Rectal smooth muscle tissue (tissue), 1 donor: ENCODE data around the gene XXYLT1.

ENCODE experiments used
- H3K27ac ChIP-seq: one replicate; pipeline ENCODE4 v1.7.0; 2013; ENCODE audit warnings: low read depth, low read length, inconsistent platforms
- H3K27me3 ChIP-seq: one replicate; pipeline ENCODE4 v1.7.0; 2013; ENCODE audit warnings: low read length; ENCODE audit not compliant: control insufficient read depth, insufficient read depth
- H3K36me3 ChIP-seq: one replicate; pipeline ENCODE4 v1.7.0; 2013; ENCODE audit warnings: low read length; ENCODE audit not compliant: control insufficient read depth, insufficient read depth
- H3K4me1 ChIP-seq: one replicate; pipeline ENCODE4 v1.7.0; 2013; ENCODE audit warnings: low read length; ENCODE audit not compliant: control insufficient read depth, insufficient read depth
- H3K4me3 ChIP-seq: one replicate; pipeline ENCODE4 v1.7.0; 2013; ENCODE audit warnings: low read length
- H3K9ac ChIP-seq: one replicate; pipeline ENCODE4 v1.7.0; 2013; ENCODE audit warnings: low read length

The XXYLT1 gene

GRCh38 chr3:195133462-195133861, 137.5 kb downstream of the XXYLT1 start:
- Histone ChIP-seq H3K27ac (peak overlapping the region; percentile 85), H3K9ac (no peak overlapping the region)

GRCh38 chr3:195133013-195133412, 137.9 kb downstream of the XXYLT1 start:
- no peaks in the 10 kb centered on the region for H3K27me3 ChIP-seq
- H3K27ac ChIP-seq = peak overlapping the region; percentile 85
- no peak overlapping the region for H3K9ac ChIP-seq
- H3K36me3 ChIP-seq = no peaks in the 10 kb centered on the region
- H3K4me3 ChIP-seq = no peak overlapping the region
- H3K4me1 ChIP-seq = peaks cover 7% of the 10 kb centered on the region

More at GRCh38 chr3:195133462-195133861, 137.5 kb downstream of the XXYLT1 start:
- Histone ChIP-seq H3K27me3 (no peaks in the 10 kb centered on the region), H3K4me3 (no peak overlapping the region), H3K4me1 (peaks cover 7% of the 10 kb centered on the region), H3K36me3 (no peaks in the 10 kb centered on the region)

GRCh38 chr3:195131176-195131575, 139.8 kb downstream of the XXYLT1 start:
- H3K27ac ChIP-seq = no peak overlapping the region
- no peaks in the 10 kb centered on the region for H3K36me3 ChIP-seq
- peaks cover 7% of the 10 kb centered on the region for H3K4me1 ChIP-seq
- H3K27me3 ChIP-seq = no peaks in the 10 kb centered on the region
- no peak overlapping the region for H3K9ac ChIP-seq
- no peak overlapping the region for H3K4me3 ChIP-seq

GRCh38 chr3:195129644-195130492, 141.1 kb downstream of the XXYLT1 start:
- no peak overlapping the region for H3K4me3 ChIP-seq
- no peaks in the 10 kb centered on the region for H3K27me3 ChIP-seq
- H3K36me3 ChIP-seq = no peaks in the 10 kb centered on the region
- no peak overlapping the region for H3K9ac ChIP-seq
- peaks cover 7% of the 10 kb centered on the region for H3K4me1 ChIP-seq
- H3K27ac ChIP-seq = no peak overlapping the region

- Histone ChIP-seq H3K36me3 (no peaks in the 10 kb centered on the region), H3K4me3 (no peak overlapping the region), H3K27me3 (no peaks in the 10 kb centered on the region), H3K9ac (no peak overlapping the region), H3K4me1 (peaks cover 7% of the 10 kb centered on the region), H3K27ac (no peak overlapping the region)
Observed at GRCh38 chr3:195129072-195129643, 141.8 kb downstream of the XXYLT1 start.

- H3K4me1 ChIP-seq = peaks cover 7% of the 10 kb centered on the region
Observed at GRCh38 chr3:195128255-195129071, 142.5 kb downstream of the XXYLT1 start.

GRCh38 chr3:195126056-195126605, 144.8 kb downstream of the XXYLT1 start:
- Histone ChIP-seq H3K4me3 (no peak overlapping the region), H3K36me3 (no peaks in the 10 kb centered on the region), H3K27me3 (no peaks in the 10 kb centered on the region), H3K9ac (no peak overlapping the region), H3K4me1 (no peaks in the 10 kb centered on the region), H3K27ac (no peak overlapping the region)

More at GRCh38 chr3:195128255-195129071, 142.5 kb downstream of the XXYLT1 start:
- Histone ChIP-seq H3K27ac (no peak overlapping the region), H3K27me3 (no peaks in the 10 kb centered on the region), H3K9ac (no peak overlapping the region), H3K4me3 (no peak overlapping the region), H3K36me3 (no peaks in the 10 kb centered on the region)

- no peak overlapping the region for H3K9ac ChIP-seq
- H3K27ac ChIP-seq = no peak overlapping the region
- H3K36me3 ChIP-seq = no peaks in the 10 kb centered on the region
- no peak overlapping the region for H3K4me3 ChIP-seq
- no peaks in the 10 kb centered on the region for H3K27me3 ChIP-seq
- H3K4me1 ChIP-seq = no peaks in the 10 kb centered on the region
Observed at GRCh38 chr3:195125646-195126045, 145.3 kb downstream of the XXYLT1 start.

- Histone ChIP-seq H3K36me3 (no peaks in the 10 kb centered on the region), H3K4me1 (no peaks in the 10 kb centered on the region), H3K4me3 (no peak overlapping the region), H3K27me3 (no peaks in the 10 kb centered on the region), H3K9ac (no peak overlapping the region), H3K27ac (no peak overlapping the region)
Observed at GRCh38 chr3:195124378-195124992, 146.5 kb downstream of the XXYLT1 start.

- H3K9ac ChIP-seq = no peak overlapping the region
- H3K4me1 ChIP-seq = peaks cover 3% of the 10 kb centered on the region
- H3K36me3 ChIP-seq = no peaks in the 10 kb centered on the region
- H3K4me3 ChIP-seq = no peak overlapping the region
- no peak overlapping the region for H3K27ac ChIP-seq
- no peaks in the 10 kb centered on the region for H3K27me3 ChIP-seq
Observed at GRCh38 chr3:195123281-195123691, 147.7 kb downstream of the XXYLT1 start.

GRCh38 chr3:195122261-195122660, 148.7 kb downstream of the XXYLT1 start:
- no peak overlapping the region for H3K9ac ChIP-seq
- no peak overlapping the region for H3K27ac ChIP-seq
- no peak overlapping the region for H3K4me3 ChIP-seq
- peaks cover 3% of the 10 kb centered on the region for H3K4me1 ChIP-seq
- H3K36me3 ChIP-seq = no peaks in the 10 kb centered on the region
- no peaks in the 10 kb centered on the region for H3K27me3 ChIP-seq

GRCh38 chr3:195120267-195120601, 150.7 kb downstream of the XXYLT1 start:
- Histone ChIP-seq H3K4me1 (peaks cover 3% of the 10 kb centered on the region), H3K9ac (no peak overlapping the region), H3K36me3 (no peaks in the 10 kb centered on the region), H3K4me3 (no peak overlapping the region), H3K27me3 (no peaks in the 10 kb centered on the region), H3K27ac (peak overlapping the region; percentile 6)
